ENCODE measurements around the gene EDC4. TPM values are rescaled to one million over a fixed set of nuclear protein-coding genes. Genes with fewer than 3 reads are reported as not detected.

The EDC4 gene
- total and polyA plus RNA-seq, 2 of the 13 experiments (the other 11 are each of a cell fraction or from before 2014, with no cell fraction given): 51.4 to 59.1 TPM

DNA sequence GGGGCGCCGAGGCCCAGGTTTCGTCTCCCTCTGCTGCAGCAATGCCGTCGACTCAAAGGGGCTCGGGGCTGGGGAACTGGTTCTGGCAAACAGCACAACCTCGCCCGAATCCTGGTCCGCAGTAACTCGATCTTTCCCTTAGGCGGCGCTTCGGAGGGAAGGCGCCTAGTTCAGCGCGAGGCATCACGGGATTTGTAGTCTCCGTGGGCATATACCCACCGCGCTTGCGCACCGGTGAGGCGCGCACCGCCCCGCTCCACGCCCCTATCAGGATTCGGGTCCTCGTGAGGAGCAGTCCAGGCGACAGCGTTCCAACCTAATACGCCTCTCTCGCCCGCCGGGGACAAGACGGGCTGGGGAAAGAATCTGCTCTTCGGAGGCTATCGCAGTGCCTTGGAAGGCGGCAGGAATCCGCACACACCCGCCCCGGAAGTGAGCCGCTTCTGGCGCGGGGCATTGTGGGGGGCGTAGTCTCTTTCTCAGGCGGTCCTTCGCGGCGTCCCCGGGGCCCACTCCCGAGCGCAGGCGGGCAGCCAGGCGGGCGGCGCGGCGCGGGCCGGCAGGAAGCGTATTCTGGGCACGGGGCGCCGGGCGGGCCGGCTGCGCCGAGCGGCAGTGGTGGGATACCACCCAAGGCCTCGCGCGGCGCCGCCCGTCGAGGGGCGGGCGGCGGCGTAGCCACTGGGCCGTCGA, 30.9 kb upstream of the EDC4 start, which contains the start of gene THAP11 (continued):
- TF ChIP-seq MXI1 (IDR thresholded peaks at IDR 0.05; ENCODE audit: borderline replicate concordance, low read depth, low read length): peak; percentile 86
- TF ChIP-seq, protein P1, sequence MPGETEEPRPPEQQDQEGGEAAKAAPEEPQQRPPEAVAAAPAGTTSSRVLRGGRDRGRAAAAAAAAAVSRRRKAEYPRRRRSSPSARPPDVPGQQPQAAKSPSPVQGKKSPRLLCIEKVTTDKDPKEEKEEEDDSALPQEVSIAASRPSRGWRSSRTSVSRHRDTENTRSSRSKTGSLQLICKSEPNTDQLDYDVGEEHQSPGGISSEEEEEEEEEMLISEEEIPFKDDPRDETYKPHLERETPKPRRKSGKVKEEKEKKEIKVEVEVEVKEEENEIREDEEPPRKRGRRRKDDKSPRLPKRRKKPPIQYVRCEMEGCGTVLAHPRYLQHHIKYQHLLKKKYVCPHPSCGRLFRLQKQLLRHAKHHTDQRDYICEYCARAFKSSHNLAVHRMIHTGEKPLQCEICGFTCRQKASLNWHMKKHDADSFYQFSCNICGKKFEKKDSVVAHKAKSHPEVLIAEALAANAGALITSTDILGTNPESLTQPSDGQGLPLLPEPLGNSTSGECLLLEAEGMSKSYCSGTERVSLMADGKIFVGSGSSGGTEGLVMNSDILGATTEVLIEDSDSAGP (CRISPR knock-in tag; IDR thresholded peaks at IDR 0.05; ENCODE audit: borderline replicate concordance): peak; percentile 59; the same call in 1 of the 2 replicates
- 0 out of 2 replicates have a peak, but pooled peaks have one; percentile 63 for TF ChIP-seq ZNF749 (CRISPR knock-in tag; IDR thresholded peaks at IDR 0.05; ENCODE audit: borderline replicate concordance)
- 0 out of 2 replicates have a peak, but pooled peaks have one; percentile 56 for TF ChIP-seq SP140L (CRISPR knock-in tag; IDR thresholded peaks at IDR 0.05; ENCODE audit: borderline replicate concordance)
- TF ChIP-seq SP5 (CRISPR knock-in tag; IDR thresholded peaks at IDR 0.05; ENCODE audit: borderline replicate concordance, low read depth): peak; percentile 64; the same call in 1 of the 2 replicates
- TF ChIP-seq, protein P2, sequence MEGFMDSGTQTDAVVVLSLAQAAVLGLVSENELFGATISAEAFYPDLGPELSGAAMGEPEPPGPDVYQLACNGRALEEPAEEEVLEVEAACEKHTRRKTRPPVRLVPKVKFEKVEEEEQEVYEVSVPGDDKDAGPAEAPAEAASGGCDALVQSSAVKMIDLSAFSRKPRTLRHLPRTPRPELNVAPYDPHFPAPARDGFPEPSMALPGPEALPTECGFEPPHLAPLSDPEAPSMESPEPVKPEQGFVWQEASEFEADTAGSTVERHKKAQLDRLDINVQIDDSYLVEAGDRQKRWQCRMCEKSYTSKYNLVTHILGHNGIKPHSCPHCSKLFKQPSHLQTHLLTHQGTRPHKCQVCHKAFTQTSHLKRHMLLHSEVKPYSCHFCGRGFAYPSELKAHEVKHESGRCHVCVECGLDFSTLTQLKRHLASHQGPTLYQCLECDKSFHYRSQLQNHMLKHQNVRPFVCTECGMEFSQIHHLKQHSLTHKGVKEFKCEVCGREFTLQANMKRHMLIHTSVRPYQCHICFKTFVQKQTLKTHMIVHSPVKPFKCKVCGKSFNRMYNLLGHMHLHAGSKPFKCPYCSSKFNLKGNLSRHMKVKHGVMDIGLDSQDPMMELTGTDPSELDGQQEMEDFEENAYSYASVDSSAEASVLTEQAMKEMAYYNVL (CRISPR knock-in tag; IDR thresholded peaks at IDR 0.05; ENCODE audit: borderline replicate concordance): no peak
- TF ChIP-seq RELA (CRISPR knock-in tag; IDR thresholded peaks at IDR 0.05): peak; percentile 90; the same call in 1 of the 2 replicates
- peak; percentile 84; the same call in 1 of the 2 replicates for TF ChIP-seq ZNF44 (CRISPR knock-in tag; IDR thresholded peaks at IDR 0.05)
- TF ChIP-seq ZNF441 (CRISPR knock-in tag; IDR thresholded peaks at IDR 0.05; ENCODE audit: borderline replicate concordance): peak; percentile 79
- TF ChIP-seq, protein P3, sequence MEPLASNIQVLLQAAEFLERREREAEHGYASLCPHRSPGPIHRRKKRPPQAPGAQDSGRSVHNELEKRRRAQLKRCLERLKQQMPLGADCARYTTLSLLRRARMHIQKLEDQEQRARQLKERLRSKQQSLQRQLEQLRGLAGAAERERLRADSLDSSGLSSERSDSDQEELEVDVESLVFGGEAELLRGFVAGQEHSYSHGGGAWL (CRISPR knock-in tag; IDR thresholded peaks at IDR 0.05): peak; percentile 65; the same call in 1 of the 2 replicates
- TF ChIP-seq ZNF431 (CRISPR knock-in tag; IDR thresholded peaks at IDR 0.05; ENCODE audit: borderline replicate concordance, low read depth): 0 out of 2 replicates have a peak, but pooled peaks have one; percentile 38
- TF ChIP-seq EHMT2 (IDR thresholded peaks at IDR 0.05; ENCODE audit: borderline replicate concordance, low read depth, low read length): no peak
- TF ChIP-seq YY1 (IDR thresholded peaks at IDR 0.05; ENCODE audit: insufficient read depth, insufficient replicate concordance, low read depth, low read length): no peak
- TF ChIP-seq RARA (CRISPR knock-in tag; IDR thresholded peaks at IDR 0.05): 0 out of 2 replicates have a peak, but pooled peaks have one; percentile 12
- no peak for TF ChIP-seq PAWR (CRISPR knock-in tag; IDR thresholded peaks at IDR 0.05; ENCODE audit: borderline replicate concordance)
- TF ChIP-seq ERF (CRISPR knock-in tag; IDR thresholded peaks at IDR 0.05): peak; percentile 27; the same call in 1 of the 2 replicates
- no peak for TF ChIP-seq HMG20A (CRISPR knock-in tag; IDR thresholded peaks at IDR 0.05; ENCODE audit: borderline replicate concordance)
- no peak for TF ChIP-seq ZNF432 (CRISPR knock-in tag; IDR thresholded peaks at IDR 0.05; ENCODE audit: borderline replicate concordance)
- 0 out of 2 replicates have a peak, but pooled peaks have one; percentile 24 for TF ChIP-seq RFXANK (CRISPR knock-in tag; IDR thresholded peaks at IDR 0.05)
- TF ChIP-seq ZSCAN30 (CRISPR knock-in tag; IDR thresholded peaks at IDR 0.05): no peak; the same call in 1 of the 2 replicates
